GM23338 (cell line): ENCODE measurements around the gene USH1C. TPM values are rescaled to one million over a fixed set of nuclear protein-coding genes. Genes with fewer than 3 reads are reported as not detected.

Experiments used
- ATAC-seq: fragments of 200-7000 bp; cut with Tn5 transposase; 3 replicates; pipeline ENCODE4 v1.9.1; 2020
- DNase-seq: peaks from one replicate; pipeline ENCODE4 v3.0.0-alpha.2; 2015; ENCODE audit warnings: low spot score
- H2AFZ ChIP-seq: fragments of 200-600 bp; sonication (generic); 2 replicates; pipeline ENCODE4 v1.8.0; 2016; ENCODE audit warnings: antibody characterized with exemption, mild to moderate bottlenecking, moderate library complexity
- H3F3A ChIP-seq: fragments of 200-600 bp; sonication (generic); replicated peaks from 2 replicates; pipeline ENCODE4 v1.8.0; 2017; ENCODE audit warnings: antibody characterized with exemption, mixed run types, low read depth
- H3K27ac ChIP-seq: fragments of 200-600 bp; sonication (generic); 2 replicates; pipeline ENCODE4 v1.6.1; 2016; ENCODE audit warnings: low read depth
- H3K27me3 ChIP-seq: fragments of 200-600 bp; sonication (generic); 2 replicates; pipeline ENCODE4 v1.8.0; 2016; ENCODE audit warnings: mild to moderate bottlenecking, mixed run types, moderate library complexity; ENCODE audit not compliant: insufficient read depth
- H3K36me3 ChIP-seq: fragments of 200-600 bp; sonication (generic); 2 replicates; pipeline ENCODE4 v1.8.0; 2016; ENCODE audit warnings: mild to moderate bottlenecking; ENCODE audit not compliant: insufficient read depth
- H3K4me1 ChIP-seq: fragments of 200-600 bp; sonication (generic); 2 replicates; pipeline ENCODE4 v1.8.0; 2016; ENCODE audit warnings: mild to moderate bottlenecking, moderate library complexity; ENCODE audit not compliant: insufficient read depth
- H3K4me2 ChIP-seq: fragments of 200-600 bp; sonication (generic); 2 replicates; pipeline ENCODE4 v1.7.1; 2017; ENCODE audit warnings: mixed run types
- H3K4me3 ChIP-seq: fragments of 200-600 bp; sonication (generic); 2 replicates; pipeline ENCODE4 v1.6.1; 2016; ENCODE audit warnings: mixed run types
- H3K79me2 ChIP-seq: fragments of 200-600 bp; sonication (generic); replicated peaks from 2 replicates; pipeline ENCODE4 v1.8.0; 2017; ENCODE audit warnings: mild to moderate bottlenecking; ENCODE audit not compliant: insufficient read depth
- H3K9me2 ChIP-seq: fragments of 200-600 bp; sonication (generic); 2 replicates; pipeline ENCODE4 v1.8.0; 2017; ENCODE audit not compliant: insufficient read depth
- H4K20me1 ChIP-seq: fragments of 200-600 bp; sonication (generic); replicated peaks from 2 replicates; pipeline ENCODE4 v1.8.0; 2017; ENCODE audit warnings: mild to moderate bottlenecking; ENCODE audit not compliant: insufficient read depth
- H3K27ac Mint-ChIP-seq: 2 replicates; pipeline ENCODE4 v1.8.0; 2020; ENCODE audit warnings: inconsistent platforms, mild to moderate bottlenecking, moderate library complexity, mixed read lengths
- H3K27me3 Mint-ChIP-seq: 3 replicates; pipeline ENCODE4 v1.8.0; 2022; ENCODE audit warnings: low read depth, mild to moderate bottlenecking, moderate library complexity, mixed read lengths, inconsistent platforms; ENCODE audit not compliant: insufficient read depth, poor library complexity
- H3K36me3 Mint-ChIP-seq: 3 replicates; pipeline ENCODE4 v1.8.0; 2021; ENCODE audit warnings: low read depth, mild to moderate bottlenecking, inconsistent platforms, moderate library complexity, mixed read lengths
- H3K4me1 Mint-ChIP-seq: 3 replicates; pipeline ENCODE4 v1.8.0; 2020; ENCODE audit warnings: mild to moderate bottlenecking, inconsistent platforms, mixed read lengths
- H3K4me3 Mint-ChIP-seq: 3 replicates; pipeline ENCODE4 v1.8.0; 2021; ENCODE audit warnings: moderate library complexity, mild to moderate bottlenecking, inconsistent platforms, mixed read lengths
- H3K9me3 Mint-ChIP-seq: 3 replicates; pipeline ENCODE4 v1.8.0; 2020; ENCODE audit warnings: moderate library complexity, mild to moderate bottlenecking, inconsistent platforms, mixed read lengths
- CREB1 ChIP-seq: fragments of 250-450 bp; sonication (Bioruptor Pico); IDR thresholded peaks from 2 replicates; pipeline ENCODE4 v1.5.0; 2020; ENCODE audit warnings: low read depth, mild to moderate bottlenecking, moderate library complexity
- CTCF ChIP-seq, 2 experiments: fragments of 200-600 bp in 1 of 2; sonication (generic) in 1 of 2; conservative IDR thresholded peaks; 2 replicates each; pipeline versions ENCODE4 v1.5.1 to v1.6.1; 2016 to 2017; ENCODE audit warnings: antibody characterized with exemption in 2 of 2, low read depth in 2 of 2, mild to moderate bottlenecking in 2 of 2, moderate library complexity in 1 of 2
- EZH2 ChIP-seq: fragments of 200-600 bp; sonication (generic); IDR thresholded peaks from one replicate; pipeline ENCODE4 v1.8.0; 2017; ENCODE audit warnings: antibody characterized with exemption, mild to moderate bottlenecking, low read depth; ENCODE audit not compliant: unreplicated experiment
- EZH2phosphoT487 ChIP-seq: fragments of 200-600 bp; sonication (generic); IDR thresholded peaks from one replicate; pipeline ENCODE4 v1.8.1; 2018; ENCODE audit warnings: antibody characterized with exemption; ENCODE audit not compliant: unreplicated experiment
- JUNB ChIP-seq: IDR thresholded peaks from one replicate; pipeline ENCODE4 v1.6.1; 2016; ENCODE audit warnings: antibody characterized with exemption; ENCODE audit not compliant: unreplicated experiment
- REST ChIP-seq: IDR thresholded peaks from one replicate; pipeline ENCODE4 v1.6.1; 2018; ENCODE audit warnings: antibody characterized with exemption; ENCODE audit not compliant: unreplicated experiment
- STAT1 ChIP-seq: IDR thresholded peaks from one replicate; pipeline ENCODE4 v1.6.1; 2016; ENCODE audit warnings: antibody characterized with exemption; ENCODE audit not compliant: unreplicated experiment
- ZNF114 ChIP-seq: fragments of 250-450 bp; sonication (Bioruptor Pico); IDR thresholded peaks from 2 replicates; pipeline ENCODE4 v1.5.0; 2020; ENCODE audit warnings: mild to moderate bottlenecking, moderate library complexity
- ZNF462 ChIP-seq: fragments of 250-450 bp; sonication (Bioruptor Pico); IDR thresholded peaks from 2 replicates; pipeline ENCODE4 v1.5.0; 2020; ENCODE audit warnings: mild to moderate bottlenecking, moderate library complexity
- polyA plus RNA-seq: library from polyadenylated mRNA; unstranded; fragments of >200 nt; fragmentation: Nextera tagmentation; extraction: Ambion mirVana; gene quantifications from 2 replicates; pipeline ENCODE4 v1.2.1, GENCODE V29; 2016
- total RNA-seq: library from RNA; depleted of rRNA; stranded (reverse); fragments of >200 nt; shearing (Covaris generic); gene quantifications from 2 replicates; pipeline ENCODE4 v1.2.3, GENCODE V29; 2014

Gene USH1C
- total and polyA plus RNA-seq, 2 experiments from 2014 or later = 1.3 to 1.8 TPM

- no peak for TF ChIP-seq REST
- no peak for TF ChIP-seq CREB1 (CRISPR knock-in tag)
Observed at GRCh38 chr11:17489751-17490150, 54.5 kb downstream of the USH1C start (continued).

GRCh38 chr11:17488563-17488962 is 55.7 kb downstream of the USH1C start:
- Histone ChIP-seq H2AFZ (no peak overlapping the region), H3K27me3 (no peaks in the 10 kb centered on the region), H3K4me3 (no peak overlapping the region), H3F3A (no peaks in the 10 kb centered on the region), H3K79me2 (no peaks in the 10 kb centered on the region), H3K4me2 (no peak overlapping the region), H3K36me3 (no peaks in the 10 kb centered on the region), H3K4me1 (no peaks in the 10 kb centered on the region), H3K9me2 (no peaks in the 10 kb centered on the region), H3K27ac (no peak overlapping the region), H4K20me1 (no peaks in the 10 kb centered on the region)
- ATAC-seq = no peak
- H3K36me3 Mint-ChIP-seq = no peaks in the 10 kb centered on the region
- H3K4me1 Mint-ChIP-seq = no peaks in the 10 kb centered on the region; the same call in 2 of the 3 replicates
- no peaks in the 10 kb centered on the region; the same call in 2 of the 3 replicates for H3K9me3 Mint-ChIP-seq
- peaks cover 3% of the 10 kb centered on the region for H3K27me3 Mint-ChIP-seq
- no peak overlapping the region for H3K4me3 Mint-ChIP-seq
- no peak overlapping the region for H3K27ac Mint-ChIP-seq
- no peak for DNase-seq
- TF ChIP-seq CTCF (conservative IDR thresholded peaks at IDR 0.05; ENCODE audit: low read depth in 2 of 2) (no peak), REST (no peak), STAT1 (no peak), CREB1 (CRISPR knock-in tag) (no peak), ZNF114 (CRISPR knock-in tag) (no peak), EZH2 (no peak), JUNB (no peak), ZNF462 (CRISPR knock-in tag) (no peak), EZH2phosphoT487 (no peak)
